H9 (cell line): ENCODE results near the gene ARHGEF2. TPM values are rescaled to one million over a fixed set of nuclear protein-coding genes. Genes with fewer than 3 reads are reported as not detected.

ENCODE experiments used
- DNase-seq: peaks from one replicate; pipeline ENCODE4 v3.0.0-alpha.2; 2017
- H2AFZ ChIP-seq: one replicate; pipeline ENCODE4 v1.6.1; 2013; ENCODE audit warnings: mild to moderate bottlenecking, low read length, control low read depth, moderate library complexity
- H2AK5ac ChIP-seq: 2 replicates; pipeline ENCODE4 v1.6.1; 2013; ENCODE audit warnings: low read length, control low read depth, mixed read lengths; ENCODE audit not compliant: insufficient read length
- H2BK120ac ChIP-seq: one replicate; pipeline ENCODE4 v1.6.1; 2013; ENCODE audit warnings: low read depth, mild to moderate bottlenecking, low read length, control low read depth, inconsistent platforms; ENCODE audit not compliant: poor library complexity, severe bottlenecking
- H2BK12ac ChIP-seq: 2 replicates; pipeline ENCODE4 v1.6.1; 2013; ENCODE audit warnings: low read length, control low read depth, mixed read lengths, low read depth; ENCODE audit not compliant: insufficient read length
- H2BK15ac ChIP-seq: 2 replicates; pipeline ENCODE4 v1.6.1; 2013; ENCODE audit warnings: low read depth, low read length, control low read depth
- H2BK20ac ChIP-seq: one replicate; pipeline ENCODE4 v1.6.1; 2013; ENCODE audit warnings: low read depth, mild to moderate bottlenecking, low read length, control low read depth, inconsistent platforms; ENCODE audit not compliant: poor library complexity, severe bottlenecking
- H2BK5ac ChIP-seq: 2 replicates; pipeline ENCODE4 v1.6.1; 2013; ENCODE audit warnings: low read length, control low read depth, mixed read lengths; ENCODE audit not compliant: insufficient read length
- H3K14ac ChIP-seq: 2 replicates; pipeline ENCODE4 v1.6.1; 2013; ENCODE audit warnings: low read length, control low read depth; ENCODE audit not compliant: insufficient read depth
- H3K18ac ChIP-seq: 2 replicates; pipeline ENCODE4 v1.6.1; 2013; ENCODE audit warnings: low read depth, mild to moderate bottlenecking, mixed read lengths, low read length, control low read depth; ENCODE audit not compliant: insufficient read length
- H3K23ac ChIP-seq: 2 replicates; pipeline ENCODE4 v1.6.1; 2013; ENCODE audit warnings: low read length, control low read depth, mixed read lengths, low read depth; ENCODE audit not compliant: insufficient read length
- H3K23me2 ChIP-seq: 2 replicates; pipeline ENCODE4 v1.6.1; 2013; ENCODE audit warnings: low read depth, mild to moderate bottlenecking, mixed read lengths, low read length, control low read depth; ENCODE audit not compliant: insufficient read length, poor library complexity, severe bottlenecking
- H3K27ac ChIP-seq: 2 replicates; pipeline ENCODE4 v1.5.1; 2013; ENCODE audit warnings: low read length, control low read depth, mixed read lengths, low read depth; ENCODE audit not compliant: insufficient read length
- H3K27me3 ChIP-seq: 2 replicates; pipeline ENCODE4 v1.6.1; 2013; ENCODE audit warnings: low read length, control low read depth, inconsistent platforms; ENCODE audit not compliant: insufficient read depth
- H3K4ac ChIP-seq: 2 replicates; pipeline ENCODE4 v1.6.1; 2013; ENCODE audit warnings: low read depth, mild to moderate bottlenecking, control low read depth, inconsistent platforms, low read length, moderate library complexity
- H3K4me1 ChIP-seq: 2 replicates; pipeline ENCODE4 v1.6.1; 2013; ENCODE audit warnings: low read length, control low read depth, inconsistent platforms; ENCODE audit not compliant: insufficient read depth
- H3K4me2 ChIP-seq: 2 replicates; pipeline ENCODE4 v1.6.1; 2013; ENCODE audit warnings: low read length, control low read depth, mixed read lengths; ENCODE audit not compliant: insufficient read length, insufficient read depth
- H3K56ac ChIP-seq: 2 replicates; pipeline ENCODE4 v1.6.1; 2013; ENCODE audit warnings: low read depth, mild to moderate bottlenecking, mixed read lengths, low read length, control low read depth; ENCODE audit not compliant: insufficient read length
- H3K79me1 ChIP-seq: 2 replicates; pipeline ENCODE4 v1.6.1; 2013; ENCODE audit warnings: low read depth, mild to moderate bottlenecking, moderate library complexity, low read length, control low read depth, inconsistent platforms; ENCODE audit not compliant: insufficient read depth, poor library complexity, severe bottlenecking
- H3K79me2 ChIP-seq: 2 replicates; pipeline ENCODE4 v1.6.1; 2013; ENCODE audit warnings: low read length, control low read depth, inconsistent platforms; ENCODE audit not compliant: insufficient read depth
- H3K9ac ChIP-seq: 2 replicates; pipeline ENCODE4 v1.6.1; 2013; ENCODE audit warnings: low read length, control low read depth, mixed read lengths; ENCODE audit not compliant: insufficient read length; ENCODE audit errors: extremely low read depth
- H3K9me3 ChIP-seq: one replicate; pipeline ENCODE4 v1.6.1; 2013; ENCODE audit warnings: low read depth, low read length, inconsistent platforms; ENCODE audit not compliant: control insufficient read depth
- H3T11ph ChIP-seq: one replicate; pipeline ENCODE4 v1.6.1; 2013; ENCODE audit warnings: mild to moderate bottlenecking, low read length, control low read depth, inconsistent platforms
- H4K20me1 ChIP-seq: one replicate; pipeline ENCODE4 v1.6.1; 2013; ENCODE audit not compliant: control insufficient read depth, insufficient read length, insufficient read depth
- H4K5ac ChIP-seq: 2 replicates; pipeline ENCODE4 v1.6.1; 2013; ENCODE audit warnings: low read depth, mild to moderate bottlenecking, mixed read lengths, low read length, control low read depth; ENCODE audit not compliant: insufficient read length
- H4K8ac ChIP-seq: replicated peaks from 2 replicates; pipeline ENCODE4 v1.6.1; 2013; ENCODE audit warnings: low read length, control low read depth, mixed read lengths, low read depth; ENCODE audit not compliant: insufficient read length
- H4K91ac ChIP-seq: 2 replicates; pipeline ENCODE4 v1.6.1; 2013; ENCODE audit warnings: low read depth, mild to moderate bottlenecking, moderate library complexity, mixed read lengths, low read length, control low read depth; ENCODE audit not compliant: insufficient read length
- H3K27ac Mint-ChIP-seq, 3 experiments: 2 replicates in 2 of 3; 3 replicates in 1 of 3; pipeline ENCODE4 v1.8.0; 2020 to 2021; ENCODE audit warnings: mixed read lengths in 3 of 3, mild to moderate bottlenecking in 1 of 3, moderate library complexity in 1 of 3
- H3K27me3 Mint-ChIP-seq: 2 replicates; pipeline ENCODE4 v1.8.0; 2021; ENCODE audit warnings: low read depth, mild to moderate bottlenecking, moderate library complexity, mixed read lengths
- H3K36me3 Mint-ChIP-seq, 3 experiments: 2 replicates in 2 of 3; 3 replicates in 1 of 3; pipeline ENCODE4 v1.8.0; 2020 to 2021; ENCODE audit warnings: low read depth in 3 of 3, mixed read lengths in 3 of 3; ENCODE audit not compliant: insufficient read depth in 1 of 3
- H3K4me1 Mint-ChIP-seq, 2 experiments: 2 replicates each; pipeline ENCODE4 v1.8.0; 2020; ENCODE audit warnings: mixed read lengths in 2 of 2
- H3K4me3 Mint-ChIP-seq, 2 experiments: 2 replicates in 1 of 2; 3 replicates in 1 of 2; pipeline ENCODE4 v1.8.0; 2020 to 2021; ENCODE audit warnings: mild to moderate bottlenecking in 2 of 2, mixed read lengths in 2 of 2, moderate library complexity in 1 of 2
- H3K9me3 Mint-ChIP-seq, 2 experiments: 2 replicates in 1 of 2; 3 replicates in 1 of 2; pipeline ENCODE4 v1.8.0; 2020; ENCODE audit warnings: mild to moderate bottlenecking in 2 of 2, mixed read lengths in 2 of 2, moderate library complexity in 1 of 2
- CTCF ChIP-seq: fragments of 200-600 bp; sonication (generic); conservative IDR thresholded peaks from 3 replicates; pipeline ENCODE4 v1.8.0; 2021; ENCODE audit warnings: antibody characterized with exemption, mild to moderate bottlenecking
- WGBS: extraction: QIAGEN DNeasy Blood & Tissue Kit; methylation state at CpG from one replicate; pipeline ENCODE4 v1.1.7; 2013; ENCODE audit warnings: missing lambda C conversion rate, low lambda C conversion rate, mixed read lengths; ENCODE audit not compliant: insufficient read length; ENCODE audit errors: extremely low coverage; 5-methylcytosine and 5-hydroxymethylcytosine counted together
- total RNA-seq: library from RNA; stranded (reverse); gene quantifications from 2 replicates; pipeline ENCODE4 v1.2.1, GENCODE V29; 2021

ARHGEF2 gene
- total RNA-seq, 1 experiment from 2014 or later = 111 TPM

DNA sequence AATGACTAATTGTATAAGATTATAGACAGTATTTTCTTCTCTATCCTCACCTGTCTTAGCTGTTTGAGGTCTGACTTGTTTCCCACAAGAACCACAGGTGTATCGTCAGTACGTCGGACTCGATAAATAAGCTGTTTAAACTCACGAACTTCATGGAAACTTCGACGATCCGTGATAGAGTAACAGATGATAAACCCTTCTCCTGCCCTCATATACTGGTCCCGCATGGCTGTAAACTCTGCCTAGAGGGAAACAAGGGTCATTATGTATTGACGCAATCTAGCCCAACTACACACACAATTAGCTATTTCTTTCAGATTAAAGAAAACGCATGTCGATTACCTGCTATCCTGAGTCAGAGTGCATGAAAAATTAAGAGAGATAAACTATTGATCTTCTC is 74.1 kb downstream of the ARHGEF2 start:
- Histone ChIP-seq H3K4ac (no peak overlapping the region), H3K14ac (no peak overlapping the region), H3K27ac (no peak overlapping the region), H2AFZ (no peak overlapping the region), H2AK5ac (no peak overlapping the region), H3K4me2 (no peak overlapping the region), H4K5ac (no peak overlapping the region), H3K23ac (no peak overlapping the region), H3K9me3 (no peaks in the 10 kb centered on the region), H2BK5ac (no peak overlapping the region), H3K56ac (no peak overlapping the region), H3K27me3 (no peaks in the 10 kb centered on the region), H2BK12ac (no peak overlapping the region), H3K79me1 (no peaks in the 10 kb centered on the region), H4K8ac (no peak overlapping the region), H4K20me1 (no peaks in the 10 kb centered on the region), H3K23me2 (no peaks in the 10 kb centered on the region), H2BK20ac (no peak overlapping the region), H3K4me1 (no peaks in the 10 kb centered on the region), H2BK120ac (no peak overlapping the region), H3T11ph (no peak overlapping the region), H3K79me2 (no peaks in the 10 kb centered on the region), H3K9ac (no peak overlapping the region), H3K18ac (no peak overlapping the region), H4K91ac (no peak overlapping the region), H2BK15ac (no peak overlapping the region)
- no peaks in the 10 kb centered on the region for H3K9me3 Mint-ChIP-seq
- H3K4me1 Mint-ChIP-seq = no peaks in the 10 kb centered on the region
- no peak for TF ChIP-seq CTCF
- no peak for DNase-seq
- no peak overlapping the region for H3K27ac Mint-ChIP-seq
- peaks cover 27 to 78% (median 69%) of the 10 kb centered on the region in 3 experiments; a peak in 6 of 7 replicates for H3K36me3 Mint-ChIP-seq
- no peak overlapping the region for H3K4me3 Mint-ChIP-seq
- H3K27me3 Mint-ChIP-seq = no peaks in the 10 kb centered on the region
- WGBS = no CpG with 5 or more reads among the region's 12 CpGs
